Osteoblast (primary cell): ENCODE measurements around the gene OTUB2. TPM values are rescaled to one million over a fixed set of nuclear protein-coding genes. Genes with fewer than 3 reads are reported as not detected.

Source experiments
- DNase-seq: peaks from one replicate; pipeline ENCODE4 v3.0.0; 2011; ENCODE audit warnings: low spot score, mixed read lengths; ENCODE audit not compliant: insufficient read length; ENCODE audit errors: missing footprints
- H2AFZ ChIP-seq: 2 replicates; pipeline ENCODE4 v1.6.0; 2011; ENCODE audit warnings: mild to moderate bottlenecking, low read length
- H3K27ac ChIP-seq: 2 replicates; pipeline ENCODE4 v1.5.1; 2011; ENCODE audit warnings: mild to moderate bottlenecking, low read depth, low read length, moderate library complexity
- H3K27me3 ChIP-seq: 2 replicates; pipeline ENCODE4 v1.6.0; 2012; ENCODE audit warnings: mild to moderate bottlenecking, control low read depth, inconsistent platforms, low read length, moderate library complexity; ENCODE audit not compliant: insufficient read depth
- H3K36me3 ChIP-seq: 2 replicates; pipeline ENCODE4 v1.5.1; 2011; ENCODE audit warnings: mild to moderate bottlenecking, low read length, control low read depth, moderate library complexity; ENCODE audit not compliant: insufficient read depth
- H3K4me1 ChIP-seq: 2 replicates; pipeline ENCODE4 v1.5.1; 2011; ENCODE audit warnings: mild to moderate bottlenecking, low read length, control low read depth, moderate library complexity; ENCODE audit not compliant: insufficient read depth
- H3K4me2 ChIP-seq: 2 replicates; pipeline ENCODE4 v1.6.0; 2011; ENCODE audit warnings: mild to moderate bottlenecking, low read length; ENCODE audit not compliant: insufficient read depth
- H3K4me3 ChIP-seq: fragments of 200-600 bp; sonication (generic); 3 replicates; pipeline ENCODE4 v1.5.1; 2012; ENCODE audit warnings: mild to moderate bottlenecking, low read length, inconsistent platforms; ENCODE audit not compliant: insufficient read depth
- H3K79me2 ChIP-seq: 2 replicates; pipeline ENCODE4 v1.6.0; 2012; ENCODE audit warnings: mild to moderate bottlenecking, low read length, control low read depth, inconsistent platforms; ENCODE audit not compliant: insufficient read depth
- H3K9me3 ChIP-seq: 2 replicates; pipeline ENCODE4 v1.5.1; 2011; ENCODE audit warnings: low read depth, low read length, control low read depth
- H4K20me1 ChIP-seq: 2 replicates; pipeline ENCODE4 v1.6.0; 2012; ENCODE audit warnings: mild to moderate bottlenecking, low read length, control low read depth; ENCODE audit not compliant: insufficient read depth
- total RNA-seq: library from RNA; depleted of rRNA; stranded (reverse); fragments of >200 nt; gene quantifications from 2 replicates; pipeline ENCODE4 v1.2.3, GENCODE V29; 2012
- TF ChIP-seq, protein P1 (sequence below): IDR thresholded peaks from 2 replicates; pipeline ENCODE4 v1.5.1; 2011; ENCODE audit warnings: mild to moderate bottlenecking, low read depth, low read length, moderate library complexity; ENCODE audit errors: extremely low read depth

Gene OTUB2
- total RNA-seq, 1 donor: 1.4 TPM

GRCh38 chr14:94031161-94031882, 5.2 kb downstream of the OTUB2 start:
- TF ChIP-seq, protein P1, sequence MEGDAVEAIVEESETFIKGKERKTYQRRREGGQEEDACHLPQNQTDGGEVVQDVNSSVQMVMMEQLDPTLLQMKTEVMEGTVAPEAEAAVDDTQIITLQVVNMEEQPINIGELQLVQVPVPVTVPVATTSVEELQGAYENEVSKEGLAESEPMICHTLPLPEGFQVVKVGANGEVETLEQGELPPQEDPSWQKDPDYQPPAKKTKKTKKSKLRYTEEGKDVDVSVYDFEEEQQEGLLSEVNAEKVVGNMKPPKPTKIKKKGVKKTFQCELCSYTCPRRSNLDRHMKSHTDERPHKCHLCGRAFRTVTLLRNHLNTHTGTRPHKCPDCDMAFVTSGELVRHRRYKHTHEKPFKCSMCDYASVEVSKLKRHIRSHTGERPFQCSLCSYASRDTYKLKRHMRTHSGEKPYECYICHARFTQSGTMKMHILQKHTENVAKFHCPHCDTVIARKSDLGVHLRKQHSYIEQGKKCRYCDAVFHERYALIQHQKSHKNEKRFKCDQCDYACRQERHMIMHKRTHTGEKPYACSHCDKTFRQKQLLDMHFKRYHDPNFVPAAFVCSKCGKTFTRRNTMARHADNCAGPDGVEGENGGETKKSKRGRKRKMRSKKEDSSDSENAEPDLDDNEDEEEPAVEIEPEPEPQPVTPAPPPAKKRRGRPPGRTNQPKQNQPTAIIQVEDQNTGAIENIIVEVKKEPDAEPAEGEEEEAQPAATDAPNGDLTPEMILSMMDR: no peak

GRCh38 chr14:94031883-94032279, 5.7 kb downstream of the OTUB2 start:
- Histone ChIP-seq H3K27ac (no peak overlapping the region), H3K27me3 (no peaks in the 10 kb centered on the region), H3K4me3 (no peak overlapping the region), H3K36me3 (no peaks in the 10 kb centered on the region), H3K9me3 (no peaks in the 10 kb centered on the region), H4K20me1 (peaks cover 9% of the 10 kb centered on the region), H2AFZ (no peak overlapping the region), H3K4me1 (no peaks in the 10 kb centered on the region), H3K79me2 (no peaks in the 10 kb centered on the region), H3K4me2 (no peak overlapping the region)
- DNase-seq: no peak
- TF ChIP-seq, protein P1: no peak

More at GRCh38 chr14:94031161-94031882, 5.2 kb downstream of the OTUB2 start:
- H4K20me1 ChIP-seq: peaks cover 9% of the 10 kb centered on the region
- H3K27ac ChIP-seq: no peak overlapping the region
- no peaks in the 10 kb centered on the region for H3K36me3 ChIP-seq
- DNase-seq: no peak
- no peaks in the 10 kb centered on the region for H3K9me3 ChIP-seq
- no peak overlapping the region for H3K4me2 ChIP-seq
- no peak overlapping the region for H3K4me3 ChIP-seq
- no peak overlapping the region for H2AFZ ChIP-seq
- no peaks in the 10 kb centered on the region for H3K4me1 ChIP-seq
- no peaks in the 10 kb centered on the region for H3K79me2 ChIP-seq
- no peaks in the 10 kb centered on the region for H3K27me3 ChIP-seq

DNA sequence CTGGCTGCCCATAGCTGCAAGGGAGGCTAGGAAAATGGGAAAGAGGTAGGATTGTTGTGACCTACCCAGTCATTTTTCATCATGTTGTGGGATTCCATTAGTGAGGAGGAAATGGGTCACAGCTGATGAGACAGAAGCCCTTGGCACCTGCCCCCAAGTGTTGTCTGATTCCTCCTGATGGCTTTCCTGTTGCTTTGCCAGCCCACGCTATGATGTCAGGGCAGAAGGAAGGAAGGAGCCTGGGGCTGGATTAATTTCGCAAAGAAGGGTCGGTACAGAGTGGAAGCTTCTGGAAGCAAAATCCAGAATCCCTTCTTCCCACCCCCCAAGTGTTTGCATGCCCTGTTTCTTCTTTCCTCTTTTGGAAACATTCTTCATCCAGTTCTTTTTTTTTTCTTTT, 8.7 kb downstream of the OTUB2 start:
- no peak overlapping the region for H3K4me2 ChIP-seq
- peaks cover 8% of the 10 kb centered on the region for H4K20me1 ChIP-seq
- no peaks in the 10 kb centered on the region for H3K27me3 ChIP-seq
- no peak overlapping the region for H2AFZ ChIP-seq
- DNase-seq: no peak
- TF ChIP-seq, protein P1: no peak
- H3K79me2 ChIP-seq: no peaks in the 10 kb centered on the region
- H3K4me1 ChIP-seq: no peaks in the 10 kb centered on the region
- no peak overlapping the region for H3K27ac ChIP-seq
- no peak overlapping the region for H3K4me3 ChIP-seq
- H3K36me3 ChIP-seq: no peaks in the 10 kb centered on the region
- H3K9me3 ChIP-seq: no peaks in the 10 kb centered on the region

DNA sequence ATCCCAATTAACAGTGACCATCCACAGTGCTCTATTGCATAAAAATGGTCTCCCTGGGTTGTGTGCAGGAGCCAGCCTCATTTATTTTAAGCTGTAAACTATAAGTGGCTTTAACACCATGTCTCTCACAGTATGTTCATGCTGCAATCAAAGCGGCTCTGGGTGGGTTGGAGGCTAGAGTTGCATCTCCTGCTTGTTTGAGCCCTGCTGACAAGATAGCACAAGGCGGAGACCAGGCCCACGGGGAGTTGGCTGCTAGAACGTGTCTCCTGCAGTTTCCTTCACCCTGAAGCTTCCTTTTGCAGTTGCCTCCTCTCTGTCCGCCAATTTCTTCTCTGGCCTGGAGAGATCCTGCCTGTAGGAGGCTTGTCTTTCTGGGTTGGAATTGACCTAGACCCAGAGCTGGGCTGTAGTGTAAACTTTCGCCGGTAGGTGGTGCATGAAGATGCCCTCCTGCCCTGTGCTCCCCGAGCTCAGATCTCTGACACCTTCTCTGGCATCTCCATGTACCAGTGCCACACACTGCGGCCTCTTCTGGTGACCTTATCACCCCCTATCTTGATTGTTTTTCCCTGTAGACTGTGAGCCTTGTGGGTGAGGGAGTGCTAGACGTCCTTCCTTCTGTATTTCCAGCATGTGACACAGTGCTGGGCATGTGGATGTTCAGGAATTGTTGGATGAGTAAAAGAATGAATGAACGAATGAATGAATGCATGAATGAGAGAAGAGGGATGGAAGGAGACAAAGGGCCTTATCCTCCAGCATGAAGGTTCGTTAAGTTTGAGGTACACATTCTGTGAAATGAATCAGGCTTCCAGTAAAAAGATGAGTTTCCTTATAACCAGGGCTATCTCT, 10.4 kb downstream of the OTUB2 start:
- Histone ChIP-seq H3K4me2 (no peak overlapping the region), H2AFZ (no peak overlapping the region), H3K27me3 (no peaks in the 10 kb centered on the region), H3K27ac (no peak overlapping the region), H3K4me1 (peaks cover 2% of the 10 kb centered on the region), H3K79me2 (no peaks in the 10 kb centered on the region), H4K20me1 (peaks cover 6% of the 10 kb centered on the region), H3K36me3 (no peaks in the 10 kb centered on the region), H3K9me3 (no peaks in the 10 kb centered on the region), H3K4me3 (no peak overlapping the region)
- TF ChIP-seq, protein P1: peak; percentile 90
- peak; percentile 95 for DNase-seq
